Measurements from ENCODE around the gene TXNIP.

Gene TXNIP

GRCh38 chr1:145956781-145957442, 39.5 kb downstream of the TXNIP start:
- peak; percentile 20 for DNase-seq
- in situ Hi-C loops (cut with HindIII; ENCODE audit: low pct_ligation_motif_present, low pct_unique_long_range_greater_than_20kb, low sequenced_read_pairs), result no loop called here

- in situ Hi-C loops (cut with HindIII; ENCODE audit: low pct_ligation_motif_present, low pct_unique_long_range_greater_than_20kb, low sequenced_read_pairs), result no loop called here
- DNase-seq, result no peak
These were observed 40.0 kb downstream of the TXNIP start for GRCh38 chr1:145956361-145956760.

GRCh38 chr1:145955436-145955835, 40.9 kb downstream of the TXNIP start:
- in situ Hi-C loops (cut with HindIII; ENCODE audit: low pct_ligation_motif_present, low pct_unique_long_range_greater_than_20kb, low sequenced_read_pairs), result no loop called here
- no peak for DNase-seq

- DNase-seq, result no peak
- in situ Hi-C loops (cut with HindIII; ENCODE audit: low pct_ligation_motif_present, low pct_unique_long_range_greater_than_20kb, low sequenced_read_pairs), result no loop called here
These were observed 42.5 kb downstream of the TXNIP start for GRCh38 chr1:145953861-145954260.

GRCh38 chr1:145952903-145953302, 43.5 kb downstream of the TXNIP start:
- no peak for DNase-seq
- in situ Hi-C loops (cut with HindIII; ENCODE audit: low pct_ligation_motif_present, low pct_unique_long_range_greater_than_20kb, low sequenced_read_pairs), result no loop called here

- in situ Hi-C loops (cut with HindIII; ENCODE audit: low pct_ligation_motif_present, low pct_unique_long_range_greater_than_20kb, low sequenced_read_pairs), result no loop called here
- no peak for DNase-seq
These were observed 44.9 kb downstream of the TXNIP start for GRCh38 chr1:145951526-145951925.

GRCh38 chr1:145949219-145949618, 47.2 kb downstream of the TXNIP start:
- DNase-seq, result no peak
- in situ Hi-C loops (cut with HindIII; ENCODE audit: low pct_ligation_motif_present, low pct_unique_long_range_greater_than_20kb, low sequenced_read_pairs), result no loop called here

GRCh38 chr1:145947551-145947950, 48.8 kb downstream of the TXNIP start:
- DNase-seq, result no peak
- in situ Hi-C loops (cut with HindIII; ENCODE audit: low pct_ligation_motif_present, low pct_unique_long_range_greater_than_20kb, low sequenced_read_pairs), result no loop called here

- in situ Hi-C loops (cut with HindIII; ENCODE audit: low pct_ligation_motif_present, low pct_unique_long_range_greater_than_20kb, low sequenced_read_pairs), result no loop called here
- no peak for DNase-seq
These were observed 49.8 kb downstream of the TXNIP start for GRCh38 chr1:145946477-145946986.

GRCh38 chr1:145944532-145944931, 51.8 kb downstream of the TXNIP start:
- DNase-seq, result no peak

GRCh38 chr1:145942871-145943270, 53.5 kb downstream of the TXNIP start:
- in situ Hi-C loops (cut with HindIII; ENCODE audit: low pct_ligation_motif_present, low pct_unique_long_range_greater_than_20kb, low sequenced_read_pairs), result no loop called here
- no peak for DNase-seq

More at GRCh38 chr1:145944532-145944931, 51.8 kb downstream of the TXNIP start:
- in situ Hi-C loops (cut with HindIII; ENCODE audit: low pct_ligation_motif_present, low pct_unique_long_range_greater_than_20kb, low sequenced_read_pairs), result no loop called here

All from ACHN (cell line).